Lung (tissue), 12 donors: ENCODE measurements around the gene AHNAK. TPM values are rescaled to one million over a fixed set of nuclear protein-coding genes. Genes with fewer than 3 reads are reported as not detected.

Experiments
- ATAC-seq: fragments of 200-7000 bp; cut with Tn5 transposase; one replicate; pipeline ENCODE4 v1.9.1; 2020; ENCODE audit warnings: moderate number of reproducible peaks; ENCODE audit not compliant: insufficient read depth, low FRiP score
- DNase-seq, 3 donors: peaks; one replicate each; pipeline ENCODE4 v3.0.0-alpha.2; 2013 to 2017
- H3K27ac ChIP-seq, 2 donors: one replicate each; pipeline ENCODE4 v1.5.1; 2013; ENCODE audit warnings: mild to moderate bottlenecking in 2 of 2, moderate library complexity in 2 of 2, control low read depth in 1 of 2, inconsistent platforms in 1 of 2, low read depth in 1 of 2, low read length in 1 of 2
- H3K27me3 ChIP-seq, 3 donors: one replicate each; pipeline ENCODE4 v1.5.1; 2013; ENCODE audit warnings: low read length in 2 of 3; ENCODE audit not compliant: control insufficient read depth in 3 of 3, insufficient read depth in 3 of 3
- H3K36me3 ChIP-seq, 4 donors: one replicate each; pipeline ENCODE4 v1.5.1; 2013; ENCODE audit warnings: low read length in 4 of 4, mild to moderate bottlenecking in 1 of 4, moderate library complexity in 1 of 4; ENCODE audit not compliant: control insufficient read depth in 4 of 4, insufficient read depth in 4 of 4
- H3K4me1 ChIP-seq, 5 donors: one replicate each; pipeline ENCODE4 v1.5.1; 2013; ENCODE audit warnings: low read length in 5 of 5, mild to moderate bottlenecking in 2 of 5, moderate library complexity in 1 of 5; ENCODE audit not compliant: control insufficient read depth in 5 of 5, insufficient read depth in 5 of 5
- H3K4me3 ChIP-seq: one replicate; pipeline ENCODE4 v1.5.1; 2013; ENCODE audit warnings: mild to moderate bottlenecking, control low read depth, moderate library complexity
- H3K9ac ChIP-seq, 2 donors: one replicate each; pipeline ENCODE4 v1.5.1; 2013; ENCODE audit warnings: low read length in 2 of 2, control low read depth in 1 of 2; ENCODE audit not compliant: insufficient read depth in 1 of 2
- H3K9me3 ChIP-seq, 4 donors: one replicate each; pipeline ENCODE4 v1.5.1; 2013; ENCODE audit warnings: low read length in 3 of 4, mild to moderate bottlenecking in 1 of 4, moderate library complexity in 1 of 4; ENCODE audit not compliant: control insufficient read depth in 4 of 4, insufficient read depth in 3 of 4
- WGBS, 2 donors: extraction: QIAGEN DNeasy Blood & Tissue Kit; methylation state at CpG; one replicate each; pipeline ENCODE4 v1.1.7; 2013; 5-methylcytosine and 5-hydroxymethylcytosine counted together
- polyA plus RNA-seq, 2 donors: library from polyadenylated mRNA; stranded (reverse); fragments of 200-250 nt; gene quantifications; one replicate each; pipeline ENCODE4 v1.2.1, GENCODE V29; 2013
- total RNA-seq, 2 donors: library from RNA; depleted of rRNA in 1 of 2; stranded (reverse); fragments of >200 nt in 1 of 2; gene quantifications; one replicate each; pipeline ENCODE4 v1.2.1, GENCODE V29; 2014 to 2021
- TF ChIP-seq, protein P1 (sequence below): IDR thresholded peaks from 2 replicates; pipeline ENCODE4 v1.5.1; 2012; ENCODE audit warnings: mild to moderate bottlenecking; ENCODE audit errors: control extremely low read depth, extremely low read depth
- donor health status: control.
- donor health status: control.
- donor health status: Bipolar disorder and iron deficiency.
- donor health status: healthy.
- donor health status: DM: yes; HTN: yes; CAD: no.

The AHNAK gene
- total and polyA plus RNA-seq, 4 donors: 66.5 to 707 (median 238) TPM

DNA sequence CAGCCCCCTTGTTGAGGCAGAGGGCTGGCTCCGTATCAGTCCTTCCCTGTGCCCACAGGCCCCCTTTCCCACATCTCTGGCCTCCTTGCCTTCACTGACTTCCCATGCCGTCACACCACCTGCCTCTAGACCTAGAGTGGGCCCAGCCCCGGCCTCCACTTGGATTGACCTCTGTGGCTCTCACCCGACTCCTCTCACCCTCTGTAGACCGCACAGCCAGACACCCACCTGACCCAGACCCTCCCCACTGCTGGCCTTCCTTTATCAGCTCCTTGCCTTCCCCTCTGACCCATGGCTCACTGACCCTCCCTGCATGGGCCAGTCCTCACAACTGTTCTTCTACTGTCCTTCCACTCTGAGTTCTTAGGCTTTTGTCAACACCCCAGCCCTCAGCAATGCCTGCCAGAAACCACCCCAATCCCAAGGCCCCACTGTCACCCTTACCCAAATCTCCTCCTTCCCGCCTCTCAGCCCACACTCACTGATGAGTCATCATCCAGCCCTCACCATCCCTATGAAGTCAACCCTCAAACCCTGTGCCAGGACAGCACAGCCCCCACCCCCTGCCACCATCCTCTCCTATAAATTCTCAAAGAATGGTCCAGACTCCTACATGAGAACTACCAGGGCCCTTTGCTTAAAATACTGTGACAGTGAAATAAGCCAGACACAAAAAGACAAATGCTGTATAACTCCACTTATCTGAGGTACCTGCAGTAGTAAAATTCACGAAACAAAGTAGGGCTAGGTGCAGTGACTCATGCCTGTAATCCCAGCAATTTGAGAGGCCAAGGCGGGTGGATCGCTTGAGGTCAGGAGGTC lies 74.3 kb downstream of the AHNAK start:
- no peaks in the 10 kb centered on the region for H3K9me3 ChIP-seq
- H3K4me3 ChIP-seq: no peak overlapping the region
- H3K27me3 ChIP-seq: no peaks in the 10 kb centered on the region
- ATAC-seq (no peak), DNase-seq (no peak)
- H3K36me3 ChIP-seq: no peaks in the 10 kb centered on the region
- H3K9ac ChIP-seq: no peak overlapping the region
- TF ChIP-seq, protein P1, sequence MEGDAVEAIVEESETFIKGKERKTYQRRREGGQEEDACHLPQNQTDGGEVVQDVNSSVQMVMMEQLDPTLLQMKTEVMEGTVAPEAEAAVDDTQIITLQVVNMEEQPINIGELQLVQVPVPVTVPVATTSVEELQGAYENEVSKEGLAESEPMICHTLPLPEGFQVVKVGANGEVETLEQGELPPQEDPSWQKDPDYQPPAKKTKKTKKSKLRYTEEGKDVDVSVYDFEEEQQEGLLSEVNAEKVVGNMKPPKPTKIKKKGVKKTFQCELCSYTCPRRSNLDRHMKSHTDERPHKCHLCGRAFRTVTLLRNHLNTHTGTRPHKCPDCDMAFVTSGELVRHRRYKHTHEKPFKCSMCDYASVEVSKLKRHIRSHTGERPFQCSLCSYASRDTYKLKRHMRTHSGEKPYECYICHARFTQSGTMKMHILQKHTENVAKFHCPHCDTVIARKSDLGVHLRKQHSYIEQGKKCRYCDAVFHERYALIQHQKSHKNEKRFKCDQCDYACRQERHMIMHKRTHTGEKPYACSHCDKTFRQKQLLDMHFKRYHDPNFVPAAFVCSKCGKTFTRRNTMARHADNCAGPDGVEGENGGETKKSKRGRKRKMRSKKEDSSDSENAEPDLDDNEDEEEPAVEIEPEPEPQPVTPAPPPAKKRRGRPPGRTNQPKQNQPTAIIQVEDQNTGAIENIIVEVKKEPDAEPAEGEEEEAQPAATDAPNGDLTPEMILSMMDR: no peak
- H3K27ac ChIP-seq: no peak overlapping the region
- 86 to 93% methylated on average over 9 of the region's 9 CpGs for WGBS, 2 donors
- peaks cover 0 to 2% (median 0%) of the 10 kb centered on the region in 5 donors for H3K4me1 ChIP-seq

DNA sequence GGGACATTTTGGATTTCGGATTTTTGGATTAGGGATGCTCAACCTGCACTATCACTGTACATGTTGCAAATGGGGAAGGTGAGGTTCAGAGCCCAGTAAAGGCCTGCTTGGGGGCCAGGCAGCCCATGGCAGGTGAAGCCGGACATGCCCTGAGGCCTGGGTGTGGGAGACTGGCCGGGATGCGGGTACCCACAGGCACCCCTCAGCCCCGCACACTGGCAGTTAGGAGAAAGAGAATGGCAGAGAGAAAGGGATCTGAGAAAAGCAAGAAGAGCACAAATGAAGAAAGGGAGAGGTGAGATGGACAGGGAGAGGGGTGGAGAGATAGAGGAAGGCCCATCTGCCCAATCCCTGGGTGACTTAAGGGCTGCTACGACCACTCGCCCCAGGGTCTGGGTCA lies 75.0 kb downstream of the AHNAK start:
- TF ChIP-seq, protein P1: no peak
- H3K9ac ChIP-seq: no peak overlapping the region
- H3K27me3 ChIP-seq: no peaks in the 10 kb centered on the region
- ATAC-seq (no peak), DNase-seq (no peak)
- WGBS, 2 donors: 98% methylated on average over 7 of the region's 7 CpGs
- peaks cover 0 to 2% (median 0%) of the 10 kb centered on the region in 5 donors for H3K4me1 ChIP-seq
- H3K36me3 ChIP-seq: no peaks in the 10 kb centered on the region
- no peak overlapping the region for H3K27ac ChIP-seq
- H3K9me3 ChIP-seq: no peaks in the 10 kb centered on the region
- no peak overlapping the region for H3K4me3 ChIP-seq

DNA sequence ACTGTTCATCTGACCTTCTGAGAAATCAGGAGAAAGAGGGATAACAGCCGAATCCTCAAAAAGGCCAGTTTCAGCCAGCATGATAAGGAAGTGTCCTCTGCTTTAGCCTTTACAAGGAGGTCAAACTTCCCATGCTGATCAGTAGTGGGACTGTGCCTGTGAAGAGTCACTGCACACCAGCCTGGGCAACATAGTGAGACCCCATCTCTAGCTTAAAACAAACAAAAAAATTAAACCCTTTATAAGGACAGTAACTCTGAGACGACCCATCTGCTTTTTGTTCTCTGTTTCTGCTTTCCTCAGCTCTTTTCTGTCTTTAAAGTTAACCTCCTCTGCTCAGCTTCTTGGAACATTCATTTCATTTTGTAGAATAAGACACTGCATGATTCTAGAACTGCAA lies 78.0 kb downstream of the AHNAK start:
- TF ChIP-seq, protein P1: no peak
- H3K27ac ChIP-seq: no peak overlapping the region
- DNase-seq (no peak), ATAC-seq (no peak)
- peaks cover 0 to 2% (median 0%) of the 10 kb centered on the region in 5 donors for H3K4me1 ChIP-seq
- no peaks in the 10 kb centered on the region for H3K36me3 ChIP-seq
- no peaks in the 10 kb centered on the region for H3K9me3 ChIP-seq
- H3K9ac ChIP-seq: no peak overlapping the region
- 86 to 91% methylated on average over 2 of the region's 2 CpGs for WGBS, 2 donors
- H3K27me3 ChIP-seq: no peaks in the 10 kb centered on the region
- H3K4me3 ChIP-seq: no peak overlapping the region
